Chondrocyte (in vitro differentiated cells): ENCODE results near the gene DMKN. TPM values are rescaled to one million over a fixed set of nuclear protein-coding genes. Genes with fewer than 3 reads are reported as not detected.
A peak's percentile ranks its signal among the peaks of the same experiment; 100 is the strongest.

Source experiments
- DNase-seq: peaks from one replicate; pipeline ENCODE4 v3.0.0; 2021; ENCODE audit warnings: mixed read lengths, low spot score
- H3K27ac Mint-ChIP-seq: one replicate; pipeline ENCODE4 v1.8.0; 2021; ENCODE audit warnings: mild to moderate bottlenecking, moderate library complexity, mixed read lengths; ENCODE audit not compliant: unreplicated experiment
- H3K27me3 Mint-ChIP-seq: 2 replicates; pipeline ENCODE4 v1.8.0; 2021; ENCODE audit warnings: low read depth, mixed read lengths
- H3K36me3 Mint-ChIP-seq: 2 replicates; pipeline ENCODE4 v1.8.0; 2021; ENCODE audit warnings: low read depth, mixed read lengths
- H3K4me1 Mint-ChIP-seq: 2 replicates; pipeline ENCODE4 v1.8.0; 2021; ENCODE audit warnings: low read depth, mild to moderate bottlenecking, mixed read lengths
- H3K4me3 Mint-ChIP-seq: one replicate; pipeline ENCODE4 v1.8.0; 2021; ENCODE audit warnings: mild to moderate bottlenecking, moderate library complexity, mixed read lengths; ENCODE audit not compliant: unreplicated experiment
- H3K9me3 Mint-ChIP-seq: 2 replicates; pipeline ENCODE4 v1.8.0; 2021; ENCODE audit warnings: low read depth, mixed read lengths
- CTCF ChIP-seq: fragments of 200-600 bp; sonication (generic); IDR thresholded peaks from 2 replicates; pipeline ENCODE4 v1.5.0; 2021; ENCODE audit warnings: antibody characterized with exemption, mild to moderate bottlenecking, moderate library complexity
- total RNA-seq: library from RNA; stranded (reverse); gene quantifications from 3 replicates; pipeline ENCODE4 v1.2.1, GENCODE V29; 2021

Gene DMKN
- total RNA-seq, 1 donor from 2014 or later, result 2.1 TPM

GRCh38 chr19:35556846-35557538, 43.5 kb upstream of the DMKN start:
- peak; percentile 63 for DNase-seq
- Mint-ChIP-seq H3K36me3 (no peaks in the 10 kb centered on the region), H3K27me3 (peaks cover 34% of the 10 kb centered on the region), H3K4me3 (peak overlapping the region; percentile 31), H3K27ac (no peak overlapping the region), H3K9me3 (no peaks in the 10 kb centered on the region), H3K4me1 (peaks cover 4% of the 10 kb centered on the region)
- TF ChIP-seq CTCF, result no peak

- Mint-ChIP-seq H3K4me1 (peaks cover 4% of the 10 kb centered on the region), H3K36me3 (no peaks in the 10 kb centered on the region), H3K4me3 (no peak overlapping the region), H3K9me3 (no peaks in the 10 kb centered on the region), H3K27ac (no peak overlapping the region), H3K27me3 (peaks cover 29% of the 10 kb centered on the region)
- DNase-seq, result no peak
- peak; percentile 5 for TF ChIP-seq CTCF
Observed at GRCh38 chr19:35556025-35556590, 42.7 kb upstream of the DMKN start.

GRCh38 chr19:35555301-35556005, 42.0 kb upstream of the DMKN start:
- H3K9me3 Mint-ChIP-seq, result no peaks in the 10 kb centered on the region
- H3K27ac Mint-ChIP-seq, result no peak overlapping the region
- H3K27me3 Mint-ChIP-seq, result peaks cover 22% of the 10 kb centered on the region
- H3K4me1 Mint-ChIP-seq, result peaks cover 4% of the 10 kb centered on the region
- no peak for DNase-seq
- peaks cover 4% of the 10 kb centered on the region for H3K36me3 Mint-ChIP-seq
- TF ChIP-seq CTCF, result peak; percentile 68
- H3K4me3 Mint-ChIP-seq, result no peak overlapping the region

GRCh38 chr19:35554076-35554475, 40.6 kb upstream of the DMKN start:
- Mint-ChIP-seq H3K4me1 (peaks cover 4% of the 10 kb centered on the region), H3K27me3 (peaks cover 9% of the 10 kb centered on the region), H3K36me3 (peaks cover 9% of the 10 kb centered on the region), H3K9me3 (no peaks in the 10 kb centered on the region), H3K4me3 (no peak overlapping the region), H3K27ac (no peak overlapping the region)
- no peak for DNase-seq
- no peak for TF ChIP-seq CTCF

- Mint-ChIP-seq H3K9me3 (no peaks in the 10 kb centered on the region), H3K36me3 (peaks cover 10% of the 10 kb centered on the region), H3K4me1 (peaks cover 4% of the 10 kb centered on the region), H3K4me3 (no peak overlapping the region), H3K27me3 (peaks cover 5% of the 10 kb centered on the region), H3K27ac (no peak overlapping the region)
- no peak for DNase-seq
- no peak for TF ChIP-seq CTCF
Observed at GRCh38 chr19:35553385-35554000, 40.0 kb upstream of the DMKN start.
